B cell (primary cell): Measurements from ENCODE around the gene ELP1. TPM values are rescaled to one million over a fixed set of nuclear protein-coding genes. Genes with fewer than 3 reads are reported as not detected.

ENCODE experiments used
- ATAC-seq: fragments of 200-7000 bp; cut with Tn5 transposase; one replicate; pipeline ENCODE4 v1.10.0; 2021; ENCODE audit warnings: low read depth, mild to moderate bottlenecking, moderate number of reproducible peaks, moderate library complexity
- CTCF ChIA-PET: fragments of 350-600 bp; sonication (Branson Sonifier 250); formaldehyde crosslinking; loops from one replicate; lab custom pipeline; 2021; ENCODE audit warnings: antibody characterized with exemption, inconsistent platforms; lab: Charles Lee
- POLR2A ChIA-PET: fragments of 350-600 bp; sonication (Branson Sonifier 250); formaldehyde crosslinking; loops from one replicate; lab custom pipeline; 2021; ENCODE audit warnings: antibody characterized with exemption; lab: Charles Lee
- DNase-seq: peaks from one replicate; pipeline ENCODE4 v3.0.0; 2013
- H2AFZ ChIP-seq: 2 replicates; pipeline ENCODE4 v1.6.1; 2012; ENCODE audit warnings: mild to moderate bottlenecking, low read depth, low read length; ENCODE audit not compliant: insufficient read depth, poor library complexity, severe bottlenecking
- H3K27ac ChIP-seq, 2 donors: 1 replicate in 1 of 2; 2 replicates in 1 of 2; pipeline ENCODE4 v1.5.1; 2012 to 2013; ENCODE audit warnings: low read length in 2 of 2, mild to moderate bottlenecking in 2 of 2, moderate library complexity in 1 of 2
- H3K27me3 ChIP-seq, 4 experiments: fragments of 200-600 bp in 1 of 4; sonication (generic) in 1 of 4; replicated peaks in 1 of 4; 1 replicate in 2 of 4; 2 replicates in 2 of 4; pipeline versions ENCODE4 v1.6.1 to v1.7.0; 2013 to 2016; ENCODE audit warnings: low read length in 3 of 4, mild to moderate bottlenecking in 2 of 4, mixed read lengths in 1 of 4, moderate library complexity in 1 of 4; ENCODE audit not compliant: insufficient read depth in 4 of 4, control insufficient read depth in 3 of 4; ENCODE audit errors: control extremely low read depth in 1 of 4
- H3K36me3 ChIP-seq, 2 experiments: replicated peaks in 1 of 2; 1 replicate in 1 of 2; 2 replicates in 1 of 2; pipeline versions ENCODE4 v1.6.1 to v1.7.1; 2013; ENCODE audit warnings: low read length in 1 of 2; ENCODE audit not compliant: insufficient read depth in 2 of 2, control insufficient read depth in 1 of 2; ENCODE audit errors: control extremely low read depth in 1 of 2, extremely low read depth in 1 of 2
- H3K4me1 ChIP-seq, 2 donors: fragments of 200-600 bp in 1 of 2; sonication (generic) in 1 of 2; 1 replicate in 1 of 2; 2 replicates in 1 of 2; pipeline versions ENCODE4 v1.5.1 to v1.6.1; 2013 to 2017; ENCODE audit warnings: low read length in 2 of 2; ENCODE audit not compliant: control insufficient read depth in 2 of 2, insufficient read depth in 2 of 2
- H3K4me2 ChIP-seq: replicated peaks from 2 replicates; pipeline ENCODE3; 2012; ENCODE audit warnings: mild to moderate bottlenecking, low read depth, low read length; ENCODE audit not compliant: poor library complexity, severe bottlenecking
- H3K4me3 ChIP-seq, 5 experiments: fragments of 200-600 bp in 1 of 5; sonication (generic) in 1 of 5; 1 replicate in 3 of 5; 2 replicates in 2 of 5; pipeline versions ENCODE4 v1.5.1 to v1.7.0; 2011 to 2016; ENCODE audit warnings: low read length in 4 of 5, mild to moderate bottlenecking in 4 of 5, low read depth in 2 of 5, control low read depth in 1 of 5, moderate library complexity in 1 of 5; ENCODE audit not compliant: insufficient read depth in 1 of 5; ENCODE audit errors: control extremely low read depth in 1 of 5, extremely low read depth in 1 of 5
- H3K79me2 ChIP-seq: fragments of 200-600 bp; sonication (generic); one replicate; pipeline ENCODE4 v1.6.0; 2016; ENCODE audit warnings: low read length; ENCODE audit not compliant: control insufficient read depth, insufficient read depth
- H3K9ac ChIP-seq: fragments of 200-600 bp; sonication (generic); 2 replicates; pipeline ENCODE4 v1.6.1; 2017; ENCODE audit warnings: mild to moderate bottlenecking, low read length, moderate library complexity
- H3K9me3 ChIP-seq, 3 donors: one replicate each; pipeline versions ENCODE4 v1.6.1 to v1.7.1; 2013; ENCODE audit warnings: low read length in 2 of 3; ENCODE audit not compliant: control insufficient read depth in 2 of 3, insufficient read depth in 1 of 3; ENCODE audit errors: control extremely low read depth in 1 of 3
- H4K20me1 ChIP-seq: 2 replicates; pipeline ENCODE4 v1.6.0; 2012; ENCODE audit warnings: mild to moderate bottlenecking, low read length; ENCODE audit not compliant: insufficient read depth, control insufficient read depth, poor library complexity, severe bottlenecking
- H3K27ac Mint-ChIP-seq: one replicate; pipeline ENCODE4 v1.8.0; 2021; ENCODE audit warnings: mixed read lengths
- H3K27me3 Mint-ChIP-seq: one replicate; pipeline ENCODE4 v1.8.0; 2021; ENCODE audit warnings: mixed read lengths
- H3K4me1 Mint-ChIP-seq: one replicate; pipeline ENCODE4 v1.8.0; 2021; ENCODE audit warnings: mixed read lengths
- H3K4me3 Mint-ChIP-seq: one replicate; pipeline ENCODE4 v1.8.0; 2021; ENCODE audit warnings: mixed read lengths
- H3K9me3 Mint-ChIP-seq: one replicate; pipeline ENCODE4 v1.8.0; 2022; ENCODE audit warnings: mixed read lengths; ENCODE audit not compliant: insufficient read depth
- EZH2 ChIP-seq: IDR thresholded peaks from 2 replicates; pipeline ENCODE4 v1.6.1; 2012; ENCODE audit warnings: borderline replicate concordance, low read depth, mild to moderate bottlenecking, moderate library complexity, low read length; ENCODE audit not compliant: insufficient read depth, poor library complexity, severe bottlenecking
- WGBS: methylation state at CpG from one replicate; pipeline ENCODE4 v1.1.5; 2013; ENCODE audit warnings: missing lambda C conversion rate; ENCODE audit not compliant: insufficient coverage; 5-methylcytosine and 5-hydroxymethylcytosine counted together
- intact Hi-C: fragments of 100-400 bp; cut with micrococcal nuclease; formaldehyde crosslinking; loops from one replicate; pipeline ENCODE4 v1.10.0; 2022
- polyA plus RNA-seq: library from polyadenylated mRNA; depleted of rRNA; stranded (reverse); fragments of >200 nt; gene quantifications from 2 replicates; pipeline ENCODE4 v1.2.3, GENCODE V29; 2012
- total RNA-seq, 2 donors: library from RNA; stranded (reverse); fragments of 120-200 nt in 1 of 2; gene quantifications; 1 replicate in 1 of 2; 2 replicates in 1 of 2; pipeline versions ENCODE4 v1.2.3 to v1.2.4, GENCODE V29; 2013 to 2022
- TF ChIP-seq, protein P1 (sequence below): fragments of 200-600 bp; IDR thresholded peaks from one replicate; pipeline ENCODE4 v1.8.0; 2022; ENCODE audit warnings: antibody characterized with exemption, mild to moderate bottlenecking

ELP1 gene
- total and polyA plus RNA-seq, 2 donors (not counting 1 experiment from before 2014, with no cell fraction given), result 20.8 to 29.4 TPM

DNA sequence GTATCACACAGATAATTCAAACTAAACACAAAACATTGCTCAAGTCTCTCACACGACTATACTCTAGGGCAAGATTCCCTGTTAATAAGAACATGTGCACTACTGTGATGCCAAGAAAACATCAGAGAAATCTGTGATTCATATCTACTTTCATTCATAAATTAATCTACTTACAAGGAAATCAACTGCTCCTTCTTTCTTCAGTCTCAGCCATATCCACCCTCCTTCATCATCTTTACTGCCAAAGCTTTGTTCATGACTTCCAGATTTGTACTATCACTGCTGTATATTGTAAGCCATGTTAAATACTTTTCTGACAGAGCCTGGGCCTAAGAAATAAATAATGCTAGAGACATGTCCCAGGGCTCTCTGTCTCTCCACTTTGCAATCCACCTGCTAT, 44.3 kb upstream of the ELP1 start:
- ChIA-PET CTCF (no interaction called here), POLR2A (no interaction called here)
- no peaks in the 10 kb centered on the region for H3K27me3 Mint-ChIP-seq
- intact Hi-C loops, result no loop called here
- H3K27ac Mint-ChIP-seq, result no peak overlapping the region
- Histone ChIP-seq H3K79me2 (no peaks in the 10 kb centered on the region), H3K4me1 (no peaks in the 10 kb centered on the region), H2AFZ (no peak overlapping the region), H3K9me3 (no peaks in the 10 kb centered on the region), H3K9ac (no peak overlapping the region), H3K27me3 (no peaks in the 10 kb centered on the region), H3K36me3 (no peaks in the 10 kb centered on the region), H3K4me3 (no peak overlapping the region), H3K27ac (no peak overlapping the region), H3K4me2 (no peak overlapping the region), H4K20me1 (no peaks in the 10 kb centered on the region)
- DNase-seq, result no peak
- no peak for TF ChIP-seq EZH2
- TF ChIP-seq, protein P1, sequence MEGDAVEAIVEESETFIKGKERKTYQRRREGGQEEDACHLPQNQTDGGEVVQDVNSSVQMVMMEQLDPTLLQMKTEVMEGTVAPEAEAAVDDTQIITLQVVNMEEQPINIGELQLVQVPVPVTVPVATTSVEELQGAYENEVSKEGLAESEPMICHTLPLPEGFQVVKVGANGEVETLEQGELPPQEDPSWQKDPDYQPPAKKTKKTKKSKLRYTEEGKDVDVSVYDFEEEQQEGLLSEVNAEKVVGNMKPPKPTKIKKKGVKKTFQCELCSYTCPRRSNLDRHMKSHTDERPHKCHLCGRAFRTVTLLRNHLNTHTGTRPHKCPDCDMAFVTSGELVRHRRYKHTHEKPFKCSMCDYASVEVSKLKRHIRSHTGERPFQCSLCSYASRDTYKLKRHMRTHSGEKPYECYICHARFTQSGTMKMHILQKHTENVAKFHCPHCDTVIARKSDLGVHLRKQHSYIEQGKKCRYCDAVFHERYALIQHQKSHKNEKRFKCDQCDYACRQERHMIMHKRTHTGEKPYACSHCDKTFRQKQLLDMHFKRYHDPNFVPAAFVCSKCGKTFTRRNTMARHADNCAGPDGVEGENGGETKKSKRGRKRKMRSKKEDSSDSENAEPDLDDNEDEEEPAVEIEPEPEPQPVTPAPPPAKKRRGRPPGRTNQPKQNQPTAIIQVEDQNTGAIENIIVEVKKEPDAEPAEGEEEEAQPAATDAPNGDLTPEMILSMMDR, result no peak
- no peaks in the 10 kb centered on the region for H3K9me3 Mint-ChIP-seq
- 63% methylated on average over 1 of the region's 1 CpG for WGBS
- H3K4me3 Mint-ChIP-seq, result no peak overlapping the region
- no peak for ATAC-seq
- H3K4me1 Mint-ChIP-seq, result no peaks in the 10 kb centered on the region

DNA sequence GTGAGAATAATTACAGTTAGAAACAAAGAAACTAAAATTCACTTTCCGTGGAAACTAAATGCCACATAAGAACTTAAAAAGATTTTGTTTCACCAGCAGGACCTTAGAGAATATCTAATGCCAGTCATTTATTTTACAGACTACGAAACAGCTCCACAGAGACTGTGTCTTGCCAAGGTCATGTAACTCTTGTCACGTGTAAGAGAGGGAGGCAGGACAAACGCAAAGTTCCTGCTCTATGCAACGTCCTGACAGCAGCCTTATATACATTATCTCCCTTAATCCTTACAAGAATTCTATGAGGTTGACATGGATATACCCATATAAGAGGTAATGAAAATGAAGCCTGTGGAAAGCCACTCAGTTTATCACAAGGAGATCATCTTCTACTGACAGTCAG, 40.0 kb upstream of the ELP1 start:
- no peak overlapping the region for H3K27ac Mint-ChIP-seq

More for the DNA sequence above, 40.0 kb upstream of the ELP1 start:
- WGBS, result 40% methylated on average over 1 of the region's 5 CpGs
- no peaks in the 10 kb centered on the region for H3K4me1 ChIP-seq
- Mint-ChIP-seq H3K4me3 (no peak overlapping the region), H3K4me1 (no peaks in the 10 kb centered on the region), H3K27me3 (no peaks in the 10 kb centered on the region), H3K9me3 (peaks cover 9% of the 10 kb centered on the region)
- POLR2A ChIA-PET, result no interaction called here
- H4K20me1 ChIP-seq, result no peaks in the 10 kb centered on the region
- no peak overlapping the region for H3K27ac ChIP-seq
- no peak overlapping the region for H3K4me2 ChIP-seq
- H3K27me3 ChIP-seq, result no peaks in the 10 kb centered on the region
- no peaks in the 10 kb centered on the region for H3K79me2 ChIP-seq
- no peak for ATAC-seq
- H3K9ac ChIP-seq, result no peak overlapping the region
- H2AFZ ChIP-seq, result no peak overlapping the region
- CTCF ChIA-PET, result no interaction called here
- no peak for DNase-seq
- TF ChIP-seq, protein P1, result no peak
- TF ChIP-seq EZH2, result no peak
- peaks cover 0 to 4% (median 3%) of the 10 kb centered on the region in 3 donors for H3K9me3 ChIP-seq
- peaks cover 0 to 1% of the 10 kb centered on the region in 2 experiments for H3K36me3 ChIP-seq
- intact Hi-C loops, result no loop called here
- no peak overlapping the region for H3K4me3 ChIP-seq
